ENCODE data around the gene SCIMP.

Gene SCIMP

DNA sequence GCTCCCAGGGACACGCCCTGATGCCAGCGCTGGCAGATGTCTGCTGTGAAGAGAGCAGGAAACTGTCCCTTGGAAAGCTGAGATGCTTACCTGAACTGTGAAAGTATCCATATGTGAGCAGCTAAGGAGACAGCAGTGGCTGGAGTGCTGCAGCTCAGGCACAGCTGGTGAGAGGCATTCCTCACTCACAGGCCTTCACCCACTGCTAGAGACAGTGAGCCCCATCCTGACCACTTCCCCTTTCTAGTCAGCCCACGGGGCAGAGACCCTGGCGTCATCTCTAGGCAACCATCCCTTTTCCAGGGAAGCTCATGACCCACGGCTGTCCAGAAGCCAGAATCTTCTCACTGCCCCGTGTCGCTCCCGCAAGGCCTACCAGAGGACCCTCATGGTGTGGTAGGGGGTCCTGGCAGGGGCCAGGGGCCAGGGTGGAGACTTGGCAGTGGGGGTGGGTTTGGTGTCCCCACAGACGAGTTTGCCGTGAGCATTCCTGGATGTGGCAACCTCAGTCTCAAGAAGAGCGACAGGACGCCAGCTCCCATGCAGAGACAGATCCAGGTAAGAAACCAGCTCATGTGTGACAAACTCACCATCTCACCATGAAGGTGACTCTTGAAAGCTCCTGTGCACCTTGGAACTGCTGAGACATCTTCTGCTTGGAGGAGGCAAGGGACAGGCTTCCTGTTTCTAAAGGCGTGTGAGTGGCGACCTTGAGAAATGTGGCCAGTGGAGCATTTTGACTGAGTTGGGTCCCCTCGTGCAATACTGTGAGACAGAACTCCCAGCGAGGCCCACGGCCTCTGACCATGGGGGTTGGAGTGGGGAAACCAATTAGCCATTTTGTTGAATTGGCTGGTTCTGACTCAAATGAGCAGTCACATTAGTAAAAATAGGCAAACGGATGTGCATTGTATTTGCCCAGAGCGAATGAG lies at the start of gene SCIMP:
TSS of gene SCIMP (minus strand) at position 216 of the 932 bp plus-strand sequence. CDS start at position 111, 105 bp downstream.
- H3K36me3 ChIP-seq (ENCODE audit: control insufficient read depth, low read length), result peaks cover 13% of the 10 kb centered on the region
- H3K4me2 ChIP-seq (ENCODE audit: low read length), result peak within 1 kb of the TSS; percentile 90
- H3K27me3 ChIP-seq (ENCODE audit: control insufficient read depth, low read length), result no peaks in the 10 kb centered on the region
- 0 out of 2 replicates have a peak, but pooled peaks cover 6% of the 10 kb centered on the region for H3K9me3 ChIP-seq (ENCODE audit: control insufficient read depth, insufficient read depth, low read length)
- TF ChIP-seq EZH2phosphoT487 (IDR thresholded peaks at IDR 0.05; ENCODE audit: borderline replicate concordance, low read length), result no peak
- TF ChIP-seq CTCF (IDR thresholded peaks at IDR 0.05; ENCODE audit: low read depth, low read length, poor library complexity, severe bottlenecking), result no peak
- peaks cover 33% of the 10 kb centered on the region for H3F3A ChIP-seq (ENCODE audit: control insufficient read depth, insufficient read depth)
- H3K9me2 ChIP-seq (replicated peaks; ENCODE audit: control insufficient read depth, low read length), result no peaks in the 10 kb centered on the region
- H3K79me2 ChIP-seq (ENCODE audit: control insufficient read depth, low read length), result peaks cover 17% of the 10 kb centered on the region
- peak within 1 kb of the TSS; percentile 73 for H3K4me3 ChIP-seq (ENCODE audit: low read length)
- H3K4me1 ChIP-seq (ENCODE audit: control insufficient read depth, low read length), result peaks cover 82% of the 10 kb centered on the region
- H3K27ac ChIP-seq (ENCODE audit: low read depth, low read length), result peak within 1 kb of the TSS; percentile 89
- H4K20me1 ChIP-seq (ENCODE audit: control insufficient read depth, insufficient read depth, low read depth, low read length), result no peaks in the 10 kb centered on the region

GRCh38 chr17:5283571-5284315 lies 49.1 kb upstream of the SCIMP start:
- peak overlapping the region; percentile 3; the same call in 1 of the 2 replicates for H3K27ac ChIP-seq (ENCODE audit: low read depth, low read length)

GRCh38 chr17:5282642-5283217 lies 48.1 kb upstream of the SCIMP start:
- H3K9me2 ChIP-seq (replicated peaks; ENCODE audit: control insufficient read depth, low read length), result no peaks in the 10 kb centered on the region
- H3K79me2 ChIP-seq (ENCODE audit: control insufficient read depth, low read length), result peaks cover 55% of the 10 kb centered on the region
- peak overlapping the region; percentile 19; the same call in 1 of the 2 replicates for H3K27ac ChIP-seq (ENCODE audit: low read depth, low read length)
- H3F3A ChIP-seq (ENCODE audit: control insufficient read depth, insufficient read depth), result peaks cover 8% of the 10 kb centered on the region
- H3K4me3 ChIP-seq (ENCODE audit: low read length), result peak overlapping the region; percentile 88
- H3K36me3 ChIP-seq (ENCODE audit: control insufficient read depth, low read length), result peaks cover 33% of the 10 kb centered on the region
- no peaks in the 10 kb centered on the region for H3K27me3 ChIP-seq (ENCODE audit: control insufficient read depth, low read length)
- no peak for TF ChIP-seq CTCF (IDR thresholded peaks at IDR 0.05; ENCODE audit: low read depth, low read length, poor library complexity, severe bottlenecking)
- peak overlapping the region; percentile 92 for H3K4me2 ChIP-seq (ENCODE audit: low read length)
- H4K20me1 ChIP-seq (ENCODE audit: control insufficient read depth, insufficient read depth, low read depth, low read length), result peaks cover 14% of the 10 kb centered on the region
- H3K9me3 ChIP-seq (ENCODE audit: control insufficient read depth, insufficient read depth, low read length), result no peaks in the 10 kb centered on the region
- peaks cover 45% of the 10 kb centered on the region for H3K4me1 ChIP-seq (ENCODE audit: control insufficient read depth, low read length)

More at GRCh38 chr17:5283571-5284315, 49.1 kb upstream of the SCIMP start:
- Histone ChIP-seq H3K79me2 (ENCODE audit: control insufficient read depth, low read length) (peaks cover 65% of the 10 kb centered on the region), H3K4me2 (ENCODE audit: low read length) (peak overlapping the region; percentile 92), H3K9me3 (ENCODE audit: control insufficient read depth, insufficient read depth, low read length) (no peaks in the 10 kb centered on the region), H3K27me3 (ENCODE audit: control insufficient read depth, low read length) (no peaks in the 10 kb centered on the region), H3K4me3 (ENCODE audit: low read length) (peak overlapping the region; percentile 88), H4K20me1 (ENCODE audit: control insufficient read depth, insufficient read depth, low read depth, low read length) (peaks cover 14% of the 10 kb centered on the region), H3K36me3 (ENCODE audit: control insufficient read depth, low read length) (peaks cover 33% of the 10 kb centered on the region), H3K9me2 (replicated peaks; ENCODE audit: control insufficient read depth, low read length) (no peaks in the 10 kb centered on the region), H3K4me1 (ENCODE audit: control insufficient read depth, low read length) (peaks cover 51% of the 10 kb centered on the region), H3F3A (ENCODE audit: control insufficient read depth, insufficient read depth) (peaks cover 8% of the 10 kb centered on the region)
- TF ChIP-seq CTCF (IDR thresholded peaks at IDR 0.05; ENCODE audit: low read depth, low read length, poor library complexity, severe bottlenecking) (no peak), EZH2phosphoT487 (IDR thresholded peaks at IDR 0.05; ENCODE audit: borderline replicate concordance, low read length) (no peak)
